SU-DHL-6 (cell line): Measurements from ENCODE around the gene ZNF385D.

Experiments used
- EZH2phosphoT487 ChIP-seq: fragments of 200-600 bp; sonication (generic), shearing (Covaris generic); conservative IDR thresholded peaks from 2 replicates; pipeline ENCODE4 v1.6.1; 2018; ENCODE audit warnings: mild to moderate bottlenecking, antibody characterized with exemption, low read length, moderate library complexity, mixed read lengths
- TF ChIP-seq, protein P1 (sequence below): fragments of 200-600 bp; sonication (generic); IDR thresholded peaks from one replicate; pipeline ENCODE4 v1.5.1; 2017; ENCODE audit warnings: antibody characterized with exemption, mild to moderate bottlenecking, low read length, moderate library complexity; ENCODE audit not compliant: insufficient read depth, poor library complexity, severe bottlenecking

DNA sequence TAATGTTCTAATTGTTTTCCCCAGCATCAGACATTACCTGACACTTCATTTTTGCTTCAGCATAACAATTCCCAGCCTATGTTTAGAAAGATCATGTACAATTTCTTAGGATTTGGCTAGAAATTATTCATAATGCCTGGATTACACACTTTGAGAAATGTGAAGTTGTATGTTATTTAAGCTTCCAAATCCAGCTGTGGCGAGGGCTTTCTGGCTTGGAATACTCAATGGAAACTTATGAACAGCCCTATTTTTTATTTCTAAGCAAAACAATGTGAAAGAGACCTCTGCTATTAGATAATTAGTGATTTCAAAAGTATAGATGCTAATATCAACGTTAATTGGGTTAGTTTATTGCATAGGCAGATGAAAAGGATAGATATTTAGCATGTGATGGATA lies 341.6 kb downstream of the ZNF385D start:
- TF ChIP-seq, protein P1, sequence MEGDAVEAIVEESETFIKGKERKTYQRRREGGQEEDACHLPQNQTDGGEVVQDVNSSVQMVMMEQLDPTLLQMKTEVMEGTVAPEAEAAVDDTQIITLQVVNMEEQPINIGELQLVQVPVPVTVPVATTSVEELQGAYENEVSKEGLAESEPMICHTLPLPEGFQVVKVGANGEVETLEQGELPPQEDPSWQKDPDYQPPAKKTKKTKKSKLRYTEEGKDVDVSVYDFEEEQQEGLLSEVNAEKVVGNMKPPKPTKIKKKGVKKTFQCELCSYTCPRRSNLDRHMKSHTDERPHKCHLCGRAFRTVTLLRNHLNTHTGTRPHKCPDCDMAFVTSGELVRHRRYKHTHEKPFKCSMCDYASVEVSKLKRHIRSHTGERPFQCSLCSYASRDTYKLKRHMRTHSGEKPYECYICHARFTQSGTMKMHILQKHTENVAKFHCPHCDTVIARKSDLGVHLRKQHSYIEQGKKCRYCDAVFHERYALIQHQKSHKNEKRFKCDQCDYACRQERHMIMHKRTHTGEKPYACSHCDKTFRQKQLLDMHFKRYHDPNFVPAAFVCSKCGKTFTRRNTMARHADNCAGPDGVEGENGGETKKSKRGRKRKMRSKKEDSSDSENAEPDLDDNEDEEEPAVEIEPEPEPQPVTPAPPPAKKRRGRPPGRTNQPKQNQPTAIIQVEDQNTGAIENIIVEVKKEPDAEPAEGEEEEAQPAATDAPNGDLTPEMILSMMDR: no peak
- TF ChIP-seq EZH2phosphoT487: no peak
